Stomach (tissue), 4 donors: ENCODE data around the gene TMEM37.

ENCODE experiments used
- POLR2AphosphoS5 ChIP-seq, 3 donors: sonication (generic); formaldehyde crosslinking; IDR thresholded peaks; one replicate each; pipeline ENCODE4 v1.6.1; 2016; ENCODE audit warnings: antibody characterized with exemption in 3 of 3
- TF ChIP-seq, protein P1 (sequence below), 7 experiments: fragments of 450-650 bp in 4 of 7; fragments of 200-600 bp in 3 of 7; sonication (generic) in 3 of 7; IDR thresholded peaks; one replicate each; pipeline ENCODE4 v1.5.1; 2016 to 2019; ENCODE audit warnings: antibody characterized with exemption in 7 of 7, control low read depth in 2 of 7, mild to moderate bottlenecking in 1 of 7

DNA sequence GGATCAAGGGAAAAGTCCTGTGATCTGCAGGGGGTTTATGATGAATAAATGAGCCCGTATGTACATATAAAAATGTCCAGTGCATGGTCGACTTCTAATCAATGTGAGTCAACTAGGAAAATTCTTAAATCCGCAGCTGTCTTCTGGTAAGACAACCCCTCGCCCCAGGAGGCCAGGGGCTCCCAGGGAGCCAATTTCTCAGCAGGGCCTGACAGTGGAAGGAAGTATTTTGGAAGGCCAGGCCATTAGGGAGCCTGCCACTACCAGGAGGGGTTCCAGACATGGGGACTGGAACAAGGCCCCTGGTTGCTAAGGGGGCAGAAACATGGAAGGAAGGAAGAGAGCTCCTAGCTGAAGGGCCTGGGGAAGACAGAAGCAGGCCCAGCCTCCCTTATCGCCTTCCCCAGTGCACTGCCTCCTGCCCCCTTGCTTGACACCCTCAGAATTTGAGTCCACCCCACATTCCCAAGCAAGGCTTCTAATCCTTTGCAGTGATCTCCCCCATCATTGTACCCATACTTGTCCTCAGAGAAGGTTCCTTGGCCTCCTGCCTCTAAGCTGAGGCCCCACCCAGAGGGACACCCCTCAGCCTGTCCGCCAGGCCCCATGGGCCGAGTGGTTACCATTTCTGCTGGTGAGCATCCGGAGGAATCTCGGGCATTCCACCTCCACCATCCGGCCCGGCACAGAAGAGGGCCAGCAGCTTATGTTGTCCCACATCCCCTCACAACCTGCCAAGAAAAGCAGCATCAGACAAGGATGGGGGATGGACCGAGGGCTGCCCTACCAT lies 46.7 kb downstream of the TMEM37 start:
- TF ChIP-seq, protein P1, sequence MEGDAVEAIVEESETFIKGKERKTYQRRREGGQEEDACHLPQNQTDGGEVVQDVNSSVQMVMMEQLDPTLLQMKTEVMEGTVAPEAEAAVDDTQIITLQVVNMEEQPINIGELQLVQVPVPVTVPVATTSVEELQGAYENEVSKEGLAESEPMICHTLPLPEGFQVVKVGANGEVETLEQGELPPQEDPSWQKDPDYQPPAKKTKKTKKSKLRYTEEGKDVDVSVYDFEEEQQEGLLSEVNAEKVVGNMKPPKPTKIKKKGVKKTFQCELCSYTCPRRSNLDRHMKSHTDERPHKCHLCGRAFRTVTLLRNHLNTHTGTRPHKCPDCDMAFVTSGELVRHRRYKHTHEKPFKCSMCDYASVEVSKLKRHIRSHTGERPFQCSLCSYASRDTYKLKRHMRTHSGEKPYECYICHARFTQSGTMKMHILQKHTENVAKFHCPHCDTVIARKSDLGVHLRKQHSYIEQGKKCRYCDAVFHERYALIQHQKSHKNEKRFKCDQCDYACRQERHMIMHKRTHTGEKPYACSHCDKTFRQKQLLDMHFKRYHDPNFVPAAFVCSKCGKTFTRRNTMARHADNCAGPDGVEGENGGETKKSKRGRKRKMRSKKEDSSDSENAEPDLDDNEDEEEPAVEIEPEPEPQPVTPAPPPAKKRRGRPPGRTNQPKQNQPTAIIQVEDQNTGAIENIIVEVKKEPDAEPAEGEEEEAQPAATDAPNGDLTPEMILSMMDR (IDR thresholded peaks at IDR 0.05) = no peak
- TF ChIP-seq POLR2AphosphoS5 (IDR thresholded peaks at IDR 0.05) = no peak
